Activated CD4-positive, CD25-positive, alpha-beta regulatory T cell treated with anti-CD3 and anti-CD28 coated beads, Interleukin-2, amount 50 U/mL, for 72 hours (primary cell): ENCODE measurements around the gene NODAL.
A peak's percentile ranks its signal among the peaks of the same experiment; 100 is the strongest.
"Not testable (repeated sequence)": the region's sequence is repeated elsewhere in the genome, so short reads cannot be mapped to it uniquely, and the experiment has no call there.

Experiments used
- DNase-seq: peaks from one replicate; pipeline ENCODE4 v3.0.0; 2021

The NODAL gene

DNA sequence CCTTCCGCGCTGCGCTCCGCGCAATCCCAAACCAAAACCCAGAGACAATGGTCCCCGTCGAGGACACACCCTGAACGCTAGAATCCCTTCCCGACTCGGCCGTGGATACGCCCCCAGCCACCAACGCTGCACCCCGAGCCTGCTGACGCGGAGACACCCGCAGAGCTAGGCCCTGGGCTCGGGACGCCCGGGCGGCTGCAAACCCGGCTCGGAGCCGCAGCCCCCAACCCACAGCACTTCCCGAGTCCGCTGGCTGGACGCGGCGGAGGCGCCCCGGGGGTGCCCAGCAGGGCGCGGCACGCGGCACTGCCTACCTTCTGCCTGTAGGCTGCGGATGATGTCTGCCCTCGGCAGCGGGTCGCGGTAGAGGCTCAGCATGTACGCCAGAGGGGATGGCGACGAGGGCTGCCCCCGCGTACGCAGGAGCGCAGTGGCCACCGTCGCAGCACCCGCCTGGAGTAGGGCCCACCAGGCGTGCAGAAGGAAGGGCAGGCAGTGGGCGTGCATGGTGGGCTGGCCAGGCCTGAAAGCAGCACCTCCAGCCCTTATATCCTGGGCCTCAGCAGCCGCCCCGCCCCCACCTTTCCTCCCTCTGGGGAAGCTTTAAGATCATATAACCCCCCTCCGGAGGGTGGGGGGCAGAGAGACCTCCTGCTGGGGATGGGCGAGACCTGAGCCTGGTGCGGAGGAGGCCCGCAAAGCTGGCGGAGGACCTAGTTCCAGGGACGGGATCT lies at the start of gene NODAL:
TSS of gene NODAL (minus strand) at position 521 of the 734 bp plus-strand sequence. CDS start at position 507, 14 bp downstream.
- DNase-seq, result no peak

- no peak for DNase-seq
These were observed 48.7 kb upstream of the NODAL start for GRCh38 chr10:70490142-70490541.

DNA sequence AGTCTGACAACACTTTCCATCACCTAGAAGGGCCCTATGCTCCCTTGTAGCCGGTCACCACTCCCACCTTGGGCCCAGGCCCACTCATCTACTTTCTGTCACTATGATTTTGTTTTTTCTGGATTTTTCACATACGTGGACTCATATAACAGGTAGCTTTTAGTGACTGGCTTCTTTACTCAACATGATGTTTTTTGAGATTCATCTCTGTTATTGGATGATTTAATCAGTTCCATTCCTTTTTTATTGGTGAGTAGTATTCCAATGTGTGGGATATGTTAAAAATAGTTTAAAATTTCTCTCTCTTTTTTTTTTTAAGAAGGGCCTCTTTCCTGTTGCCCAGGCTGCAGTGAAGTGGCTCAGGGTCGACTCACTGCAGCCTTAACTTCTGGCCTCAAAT lies 46.3 kb upstream of the NODAL start:
- DNase-seq, result no peak

GRCh38 chr10:70483872-70484271 lies 42.4 kb upstream of the NODAL start:
- not testable (repeated sequence) for DNase-seq

GRCh38 chr10:70482982-70483760 lies 41.7 kb upstream of the NODAL start:
- no peak for DNase-seq

DNA sequence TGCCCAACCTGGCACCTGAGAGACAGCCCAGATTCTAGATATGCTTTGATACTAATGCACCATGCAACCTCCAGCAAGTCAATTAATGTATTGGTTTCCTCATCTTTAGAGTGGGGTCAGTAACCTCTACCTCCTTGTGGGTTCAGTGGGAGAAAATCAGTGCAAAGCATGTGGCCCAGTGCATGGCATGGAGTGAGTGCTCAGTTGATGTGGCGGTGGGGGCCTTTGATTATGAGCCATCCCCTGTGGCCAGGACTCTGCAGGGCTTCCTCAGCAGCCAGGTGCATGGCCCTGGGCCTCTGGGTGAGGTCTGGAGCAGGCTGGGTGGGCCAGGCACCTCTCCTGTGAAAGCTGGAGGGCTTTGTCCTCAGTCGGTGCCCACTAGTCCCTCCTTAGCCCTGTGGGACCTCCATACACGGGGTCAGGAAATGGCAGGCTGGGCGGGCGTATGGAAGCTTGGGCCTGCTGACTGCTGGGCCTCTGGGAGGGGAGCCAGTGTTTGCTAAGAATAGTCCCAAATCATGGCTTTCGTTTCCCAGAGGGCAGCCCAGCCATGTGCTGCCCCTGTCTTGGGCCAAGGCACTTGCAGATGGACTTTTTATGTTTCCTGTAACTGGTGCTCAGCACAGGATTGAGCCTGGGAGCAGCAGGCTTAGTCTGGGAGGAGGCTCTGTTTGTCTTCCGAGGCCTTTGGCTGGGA lies 40.5 kb upstream of the NODAL start:
- no peak for DNase-seq

GRCh38 chr10:70481105-70481504 lies 39.6 kb upstream of the NODAL start:
- DNase-seq, result no peak

DNA sequence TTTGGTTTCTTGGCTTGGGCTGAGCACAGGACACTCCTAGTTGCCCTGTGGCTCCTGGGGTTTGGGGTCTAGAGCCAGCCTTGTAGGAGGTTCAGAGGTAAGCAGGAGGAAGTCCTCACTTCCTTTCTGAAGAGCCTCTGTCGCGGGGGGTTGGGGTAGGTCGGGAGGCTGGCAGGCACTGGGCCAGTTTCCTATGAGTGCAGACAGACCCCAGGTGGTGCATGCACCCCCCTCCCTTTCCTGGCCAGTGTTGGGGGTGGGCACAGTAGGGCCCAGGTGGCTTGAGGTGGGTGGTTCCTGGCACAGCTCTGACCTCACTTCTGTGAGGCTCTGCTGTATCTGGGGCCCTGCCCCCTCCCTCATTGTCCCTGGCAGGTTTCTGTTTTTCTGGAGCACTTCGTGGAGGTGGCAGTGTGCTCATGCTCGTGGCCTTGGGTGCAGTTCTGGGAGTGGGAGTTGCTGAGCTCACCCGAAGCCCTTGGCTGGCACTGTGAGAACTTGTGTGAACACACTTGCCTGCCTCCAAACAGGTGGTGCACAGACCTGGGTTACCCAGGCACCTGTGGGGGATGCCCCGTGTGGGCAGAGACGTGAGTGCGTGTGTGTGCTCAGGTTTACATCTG lies 38.9 kb upstream of the NODAL start:
- DNase-seq, result no peak

GRCh38 chr10:70479626-70480238 lies 38.3 kb upstream of the NODAL start:
- DNase-seq, result no peak

DNA sequence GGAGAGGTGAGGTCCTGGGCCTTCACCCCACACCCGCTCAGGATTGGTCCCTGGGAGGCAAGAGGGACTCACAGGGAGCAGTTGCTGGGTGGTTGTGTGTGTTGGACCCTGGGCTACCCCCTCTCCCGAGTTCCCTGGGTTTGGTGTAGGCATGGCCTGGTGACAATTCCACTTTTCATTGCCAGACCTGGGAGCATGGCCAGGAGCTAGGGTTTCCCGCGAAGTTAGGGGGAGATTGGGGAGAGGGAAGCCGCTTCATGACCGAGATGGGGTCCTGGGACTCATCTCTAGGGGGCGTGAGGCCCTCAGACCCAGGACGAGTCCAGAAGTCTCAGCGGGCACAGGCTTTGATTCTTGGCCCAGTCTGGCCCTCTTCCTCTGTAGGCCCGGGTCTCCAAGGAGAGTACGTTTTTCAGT lies 37.7 kb upstream of the NODAL start:
- DNase-seq, result no peak

DNA sequence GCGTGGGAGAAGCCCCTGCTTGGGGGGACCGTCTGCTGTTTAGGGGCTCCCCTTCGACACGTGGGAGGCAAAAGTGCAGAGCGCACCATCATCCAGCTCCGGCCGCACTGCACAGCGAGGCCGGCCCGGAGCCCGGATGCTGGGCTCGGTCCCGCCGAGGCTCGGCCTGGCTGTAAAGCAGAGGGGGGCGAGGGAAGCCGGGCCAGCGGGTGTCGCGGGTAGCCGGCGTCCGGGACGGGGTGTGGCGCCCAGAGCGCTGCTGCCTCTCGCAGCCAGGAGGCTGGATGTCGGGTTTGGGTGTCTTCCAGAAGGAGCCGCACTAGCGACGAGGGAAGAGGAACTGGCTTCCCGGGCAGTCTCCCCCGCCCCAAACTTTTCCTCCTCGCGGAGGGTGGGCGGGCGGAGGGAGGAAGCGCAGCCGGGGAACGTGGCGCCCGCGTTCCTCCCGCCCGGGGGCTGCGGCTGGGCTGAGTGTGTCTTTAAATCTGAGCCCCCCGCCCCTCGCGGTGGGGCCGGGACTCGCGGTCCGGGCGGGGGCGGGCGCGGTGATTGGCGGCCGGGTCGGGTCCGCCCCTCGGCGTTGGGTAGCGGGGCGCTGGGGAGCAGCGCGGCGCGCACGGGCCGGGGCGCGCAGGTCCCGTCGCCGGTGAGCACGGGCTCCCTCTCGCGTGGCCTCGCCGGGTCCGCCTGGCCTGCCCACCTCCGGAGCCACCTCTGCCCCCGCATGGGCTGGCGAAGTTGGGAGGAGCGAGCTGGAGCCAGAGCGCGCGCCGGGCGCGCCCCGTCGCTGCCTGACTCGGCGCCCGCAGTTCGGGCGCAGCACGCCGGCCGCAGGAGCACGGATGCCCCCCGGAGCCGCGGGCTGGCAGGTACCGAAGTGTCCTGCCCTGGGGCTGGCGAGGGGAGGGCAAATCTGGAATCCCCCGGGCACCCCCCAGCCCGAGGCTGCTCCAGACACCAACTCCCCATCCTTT lies 37.0 kb upstream of the NODAL start, which contains the start of gene PALD1:
TSS of gene PALD1 (plus strand) at position 577 of the 974 bp plus-strand sequence. CDS start 47,185 bp downstream, outside the sequence.
- no peak for DNase-seq

GRCh38 chr10:70477661-70478162 lies 36.2 kb upstream of the NODAL start:
- peak; percentile 58 for DNase-seq

DNA sequence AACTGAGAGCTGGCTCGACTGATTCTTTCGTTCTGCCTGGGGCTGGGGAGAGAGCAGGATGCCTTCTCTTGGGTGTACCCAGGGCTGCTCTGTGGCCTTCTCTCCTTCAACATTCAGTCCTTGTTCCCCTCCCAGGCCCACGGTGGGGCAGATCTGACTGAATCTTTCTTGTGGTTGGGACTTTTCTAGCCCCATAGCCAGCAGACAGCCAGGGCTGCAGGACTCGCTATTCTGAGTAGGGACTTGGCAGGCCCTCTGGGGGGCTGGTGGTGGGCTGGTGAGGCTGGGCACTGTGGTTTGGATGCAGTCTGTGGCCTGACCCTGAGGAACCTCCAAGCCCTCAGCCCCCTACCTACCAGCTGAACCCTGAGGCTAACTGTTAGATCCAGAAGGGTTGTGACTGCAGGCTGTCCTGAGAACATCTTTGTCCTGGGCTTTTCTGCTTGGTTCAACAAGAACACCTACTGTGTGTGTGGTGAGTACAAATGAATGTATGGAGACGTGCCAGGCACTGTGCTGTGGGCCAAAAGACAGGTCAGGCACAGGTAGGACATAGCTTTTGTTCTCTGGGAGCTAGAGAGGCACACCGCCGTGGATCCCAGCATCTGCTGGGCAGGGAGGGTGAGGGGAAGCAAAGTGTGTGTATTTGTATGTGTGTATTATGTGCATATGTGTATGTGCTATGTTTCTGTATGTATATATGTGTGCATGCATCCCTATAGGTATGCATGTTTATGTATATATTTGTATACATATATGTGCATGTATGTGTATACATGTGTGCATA lies 35.0 kb upstream of the NODAL start:
- DNase-seq, result no peak

- no peak for DNase-seq
These were observed 34.2 kb upstream of the NODAL start for GRCh38 chr10:70475661-70476060.

- no peak for DNase-seq
These were observed 33.3 kb upstream of the NODAL start for GRCh38 chr10:70474780-70475179.

- no peak for DNase-seq
These were observed 31.4 kb upstream of the NODAL start for GRCh38 chr10:70472799-70473454.

- no peak for DNase-seq
These were observed 25.5 kb upstream of the NODAL start for GRCh38 chr10:70466951-70467350.

DNA sequence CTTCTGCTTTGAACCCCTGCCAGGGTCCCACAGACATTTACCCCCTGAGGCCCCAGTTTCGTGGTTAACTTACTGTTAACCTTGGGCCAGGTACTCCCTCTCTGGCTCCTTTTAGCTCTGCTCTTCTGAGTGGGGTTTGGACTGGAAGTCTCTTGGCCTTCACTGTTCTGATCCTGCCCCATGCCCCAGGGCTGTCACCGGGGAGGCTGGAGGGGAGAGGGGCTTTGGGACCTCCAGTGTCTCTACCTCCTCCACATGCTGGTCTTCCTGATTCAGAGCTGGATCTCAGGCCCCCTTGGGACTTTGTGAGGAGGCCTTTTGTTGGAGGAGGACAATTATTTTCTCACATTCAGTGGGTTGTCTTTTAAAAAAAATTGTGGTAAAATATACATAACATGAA lies 24.4 kb upstream of the NODAL start:
- DNase-seq, result no peak

DNA sequence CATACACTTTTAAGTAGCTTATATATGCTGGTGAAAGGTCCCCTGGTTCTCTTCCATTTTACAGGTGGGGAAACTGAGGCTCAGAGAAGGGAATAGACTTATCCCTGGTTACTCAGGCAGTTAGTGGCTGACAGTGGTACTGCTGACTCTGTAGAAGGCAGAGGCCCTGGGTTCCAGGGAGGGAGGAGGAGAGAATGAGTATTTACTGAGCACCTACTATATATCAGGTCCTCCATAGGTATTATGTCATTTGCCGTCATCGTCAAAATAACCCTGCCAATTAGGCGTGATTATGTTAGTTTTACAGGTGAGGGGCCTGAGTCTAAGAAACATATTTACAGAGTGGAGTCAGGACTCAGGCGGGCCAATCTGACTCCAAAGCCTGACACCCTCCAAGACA lies 23.8 kb upstream of the NODAL start:
- no peak for DNase-seq
